GM21619 (cell line): ENCODE measurements around the gene PIP4K2A.

ENCODE experiments used
- ATAC-seq: cut with Tn5 transposase; IDR thresholded peaks from one replicate; pipeline ENCODE4 v1.9.1; 2021; ENCODE audit not compliant: unreplicated experiment

PIP4K2A gene

DNA sequence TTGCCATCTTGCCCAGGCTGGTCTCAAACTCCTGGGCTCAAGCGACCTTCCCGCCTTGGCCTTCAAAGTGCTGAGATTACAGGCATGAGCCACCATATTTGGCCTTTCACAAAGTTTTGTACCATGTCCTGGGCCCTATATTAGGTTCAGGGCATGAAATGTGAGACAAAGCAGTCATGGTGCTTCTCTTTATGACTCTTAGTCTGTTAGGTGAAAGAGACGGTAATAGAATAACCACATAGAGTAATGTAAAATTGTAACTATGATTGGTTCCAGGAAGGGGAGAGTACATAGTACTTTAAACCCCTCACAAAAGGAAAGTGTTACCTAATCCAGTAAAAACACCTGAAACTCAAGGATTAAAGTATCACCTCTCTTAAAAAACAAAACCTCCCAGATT lies 224.4 kb downstream of the PIP4K2A start:
- ATAC-seq, result no peak

DNA sequence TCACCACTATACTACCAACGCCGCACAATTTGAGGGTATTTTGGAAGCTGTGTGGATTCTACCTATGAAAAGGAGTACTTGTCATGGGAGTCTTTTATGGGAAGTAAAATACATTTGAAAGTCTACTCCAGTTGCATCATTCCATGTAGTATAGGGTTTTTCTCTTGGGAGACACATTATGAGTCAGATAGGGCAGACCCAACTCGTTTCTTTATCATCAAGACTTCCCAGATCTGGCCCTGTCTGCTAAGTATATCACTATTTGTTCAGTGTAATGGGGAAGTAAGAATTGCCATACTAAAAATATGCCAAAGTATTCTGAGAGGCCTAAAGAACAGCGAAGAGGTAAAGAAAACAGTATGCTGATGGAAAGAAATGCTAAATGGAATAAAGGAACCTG lies 224.9 kb downstream of the PIP4K2A start:
- peak; percentile 46 for ATAC-seq

DNA sequence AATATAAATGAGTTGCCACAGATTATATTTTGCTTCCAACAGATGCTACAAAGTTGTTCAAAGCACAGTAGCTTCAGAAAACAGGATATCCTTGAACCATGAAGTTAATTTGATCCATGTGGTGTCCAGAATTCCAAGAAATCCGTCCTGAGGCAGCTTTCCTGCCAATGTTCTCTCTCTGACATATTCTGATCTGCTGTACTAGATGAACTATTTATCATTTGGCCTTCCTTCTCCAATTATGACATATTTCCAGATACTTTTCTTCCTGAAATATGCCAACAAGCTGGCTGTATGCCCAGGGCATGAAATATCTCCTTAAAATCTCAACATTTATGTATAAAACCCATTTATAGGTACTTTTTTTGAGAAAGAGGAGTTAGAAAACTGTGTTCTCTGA lies 227.9 kb downstream of the PIP4K2A start:
- ATAC-seq, result no peak
